ENCODE measurements around the gene MADCAM1.
"Not testable (repeated sequence)": the region's sequence is repeated elsewhere in the genome, so short reads cannot be mapped to it uniquely, and the experiment has no call there.

Gene MADCAM1

GRCh38 chr19:467554-467953 lies 28.7 kb upstream of the MADCAM1 start:
- no peak for DNase-seq

- no peak for DNase-seq
These were observed 27.6 kb upstream of the MADCAM1 start for GRCh38 chr19:468587-469256.

GRCh38 chr19:469833-470232 lies 26.5 kb upstream of the MADCAM1 start:
- no peak for DNase-seq

DNA sequence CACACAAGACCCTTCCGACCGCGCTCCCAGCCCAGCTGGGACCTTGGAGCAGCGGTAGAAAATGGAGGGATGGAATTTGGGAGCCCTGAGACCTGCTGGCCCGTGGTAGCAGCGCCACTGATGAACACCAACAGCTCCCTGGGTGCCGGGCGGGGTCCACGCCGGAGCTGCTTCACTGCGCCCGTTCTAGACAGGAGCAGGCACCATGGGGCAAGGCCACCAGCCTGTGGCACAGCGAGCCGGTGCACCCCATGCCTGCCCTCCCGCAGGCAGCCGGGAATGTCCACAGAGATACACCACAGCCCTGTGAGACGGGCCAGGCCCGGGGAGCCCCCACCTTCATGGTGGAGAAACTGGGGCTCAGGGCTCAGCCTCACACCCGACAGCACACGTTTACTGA lies 25.6 kb upstream of the MADCAM1 start:
- no peak for DNase-seq

- DNase-seq: no peak
These were observed 24.1 kb upstream of the MADCAM1 start for GRCh38 chr19:472005-472858.

GRCh38 chr19:474126-475078 lies 21.9 kb upstream of the MADCAM1 start:
- DNase-seq: no peak

- DNase-seq: no peak
These were observed 20.9 kb upstream of the MADCAM1 start for GRCh38 chr19:475360-475759.

GRCh38 chr19:478236-478903 lies 17.9 kb upstream of the MADCAM1 start:
- DNase-seq: no peak

DNA sequence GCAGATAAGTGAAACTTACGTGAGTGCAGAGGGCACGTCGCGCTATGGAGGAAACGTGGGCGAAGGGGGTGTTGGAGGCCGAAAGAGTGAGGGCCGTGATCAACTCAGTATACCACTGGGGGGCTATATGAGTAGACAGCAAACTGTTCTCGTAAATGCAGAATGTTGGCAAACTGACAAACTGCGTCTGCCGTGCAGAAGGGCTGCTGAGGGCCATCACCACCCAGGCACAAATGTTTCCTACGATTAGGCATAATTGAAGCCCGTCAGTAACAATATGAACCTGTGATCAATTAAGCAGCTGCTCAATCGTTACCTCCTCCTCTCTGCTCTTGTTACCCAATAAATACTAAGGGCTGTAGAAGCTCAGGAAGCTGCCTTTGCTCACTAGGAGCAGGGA lies 17.3 kb upstream of the MADCAM1 start:
- no peak for DNase-seq

DNA sequence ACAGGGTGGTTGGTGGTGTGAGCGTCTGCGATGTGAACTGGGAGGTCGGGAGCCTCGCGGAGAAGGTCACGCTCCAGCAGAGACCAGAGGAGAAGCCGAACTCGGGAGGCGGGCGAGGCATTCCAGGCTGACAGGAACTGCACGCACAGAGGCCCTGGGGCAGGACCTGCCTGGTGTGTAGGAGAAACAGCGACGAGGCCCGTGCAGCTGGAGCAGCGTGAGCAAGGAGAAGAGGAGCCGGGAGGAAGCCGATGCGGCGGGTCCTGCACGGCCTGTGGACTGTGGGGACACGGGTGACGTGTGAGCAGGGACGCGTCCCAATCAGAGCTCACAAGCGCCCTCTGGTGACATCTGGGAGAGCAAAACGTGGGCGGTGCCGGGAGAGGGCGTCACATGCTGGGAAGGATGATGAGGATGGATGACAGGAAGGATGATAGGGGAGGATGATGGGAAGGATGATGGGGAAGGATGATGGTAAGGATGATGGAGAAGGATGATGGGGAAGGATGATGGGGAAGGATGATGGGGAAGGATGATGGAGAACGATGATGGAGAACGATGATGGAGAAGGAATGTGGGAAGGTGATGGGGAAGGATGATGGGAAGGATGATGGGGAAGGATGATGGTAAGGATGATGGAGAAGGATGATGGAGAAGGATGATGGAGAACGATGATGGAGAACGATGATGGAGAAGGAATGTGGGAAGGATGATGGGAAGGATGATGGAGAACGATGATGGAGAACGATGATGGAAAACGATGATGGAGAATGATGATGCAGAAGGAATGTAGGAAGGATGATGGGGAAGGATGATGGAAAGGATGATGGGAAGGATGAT lies 16.1 kb upstream of the MADCAM1 start:
- DNase-seq: peak; percentile 34 to 66

GRCh38 chr19:481100-481499 lies 15.2 kb upstream of the MADCAM1 start:
- not testable (repeated sequence) for DNase-seq

- no peak for DNase-seq
These were observed 13.9 kb upstream of the MADCAM1 start for GRCh38 chr19:482186-483041.

- DNase-seq: no peak
These were observed 12.8 kb upstream of the MADCAM1 start for GRCh38 chr19:483332-484072.

- DNase-seq: no peak
These were observed 11.8 kb upstream of the MADCAM1 start for GRCh38 chr19:484494-484893.

DNA sequence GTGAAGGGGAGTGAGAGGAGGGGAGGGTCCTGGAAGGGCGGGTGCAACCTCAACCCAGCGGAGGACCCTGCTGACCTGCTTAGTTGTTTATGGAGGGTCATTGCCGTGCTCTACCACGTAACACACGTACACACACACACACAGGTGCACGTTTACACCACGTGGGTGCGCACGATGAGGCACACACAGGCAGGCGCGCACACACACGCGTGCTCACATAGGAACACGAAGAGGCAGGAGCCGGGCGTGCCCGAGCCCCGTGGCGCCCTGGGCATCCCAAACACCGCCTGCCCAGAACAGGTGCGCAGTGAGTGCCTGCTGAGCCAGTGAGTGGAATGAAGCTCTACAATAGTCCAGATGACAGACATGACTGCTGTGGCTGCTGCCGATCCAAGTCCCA lies 11.2 kb upstream of the MADCAM1 start:
- DNase-seq: no peak

GRCh38 chr19:485583-486236 lies 10.6 kb upstream of the MADCAM1 start:
- no peak for DNase-seq

GRCh38 chr19:488505-489417 lies 7.5 kb upstream of the MADCAM1 start:
- peak; percentile 90 to 95 for DNase-seq

Data from CD4-positive, alpha-beta T cell treated with Interferon alpha-2 for 1 hour (primary cell).